Skeletal muscle satellite cell (primary cell): Measurements from ENCODE around the gene CHRM2. TPM values are rescaled to one million over a fixed set of nuclear protein-coding genes. Genes with fewer than 3 reads are reported as not detected.
"Not testable (repeated sequence)": the region's sequence is repeated elsewhere in the genome, so short reads cannot be mapped to it uniquely, and the experiment has no call there.

Experiments
- H3K27me3 ChIP-seq: 2 replicates; pipeline ENCODE4 v1.7.0; 2013; ENCODE audit warnings: low read length; ENCODE audit not compliant: control insufficient read depth, insufficient read depth
- H3K36me3 ChIP-seq: 2 replicates; pipeline ENCODE4 v1.7.0; 2013; ENCODE audit warnings: mild to moderate bottlenecking, control low read depth, low read length; ENCODE audit not compliant: insufficient read depth
- H3K4me1 ChIP-seq: 2 replicates; pipeline ENCODE4 v1.7.0; 2013; ENCODE audit warnings: low read length; ENCODE audit not compliant: control insufficient read depth, insufficient read depth
- H3K4me2 ChIP-seq: 2 replicates; pipeline ENCODE4 v1.7.0; 2013; ENCODE audit warnings: mild to moderate bottlenecking, low read length
- H3K4me3 ChIP-seq: 2 replicates; pipeline ENCODE4 v1.7.0; 2013; ENCODE audit warnings: low read length
- H3K9ac ChIP-seq: 2 replicates; pipeline ENCODE4 v1.7.0; 2013; ENCODE audit warnings: mild to moderate bottlenecking, low read depth, low read length, moderate library complexity
- H3K9me3 ChIP-seq: replicated peaks from 2 replicates; pipeline ENCODE4 v1.7.0; 2013; ENCODE audit warnings: mild to moderate bottlenecking, control low read depth, low read length
- total RNA-seq: library from RNA; depleted of rRNA; stranded (reverse); fragments of >200 nt; gene quantifications from 2 replicates; pipeline ENCODE4 v1.2.3, GENCODE V29; 2012; rRNA removed

CHRM2 gene
- not detected in 2 replicates for total RNA-seq

DNA sequence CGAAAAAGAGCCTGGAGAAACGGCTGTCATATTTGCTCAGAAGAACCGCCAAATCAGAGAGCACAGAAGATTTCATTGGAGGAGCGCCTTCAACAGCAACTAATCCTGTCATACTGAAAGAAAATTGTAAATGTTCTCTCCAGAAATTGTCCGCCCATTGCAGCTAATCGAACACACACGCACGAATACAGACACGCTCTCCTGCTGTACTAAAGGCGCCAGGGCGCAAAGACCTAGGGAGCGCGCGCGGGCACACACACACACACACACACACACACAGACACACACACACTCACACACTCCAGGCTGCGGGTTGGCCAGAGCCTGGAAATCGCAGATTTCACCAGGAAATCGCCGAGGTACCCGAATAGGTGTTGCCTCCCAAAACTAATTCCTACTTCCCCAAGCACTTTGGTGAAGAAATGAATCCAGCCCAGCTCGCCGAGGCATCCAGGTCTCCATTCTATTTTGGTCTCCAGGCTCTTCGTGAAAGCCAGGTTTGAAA lies at the start of gene CHRM2:
Gene CHRM2 (plus strand): TSS at position 157 of the 505 bp plus-strand sequence. CDS start 146,214 bp downstream, outside the sequence.
- H3K9ac ChIP-seq, result no peak within 1 kb of the TSS
- no peak within 1 kb of the TSS for H3K4me3 ChIP-seq
- no peak within 1 kb of the TSS for H3K4me2 ChIP-seq

GRCh38 chr7:136831398-136831797 lies 37.1 kb upstream of the CHRM2 start:
- H3K9me3 ChIP-seq, H3K4me1 ChIP-seq, H3K9ac ChIP-seq, H3K36me3 ChIP-seq, H3K27me3 ChIP-seq, H3K4me3 ChIP-seq, H3K4me2 ChIP-seq: not testable (repeated sequence)

More for the DNA sequence above, at the start of gene CHRM2:
- Histone ChIP-seq H3K9me3 (no peaks in the 10 kb centered on the region), H3K4me1 (peaks cover 7% of the 10 kb centered on the region), H3K36me3 (no peaks in the 10 kb centered on the region), H3K27me3 (peaks cover 63% of the 10 kb centered on the region)

GRCh38 chr7:136845899-136846465 lies 22.5 kb upstream of the CHRM2 start:
- H3K4me2 ChIP-seq, result no peak overlapping the region
- H3K9ac ChIP-seq, result no peak overlapping the region
- H3K4me3 ChIP-seq, result no peak overlapping the region
- H3K9me3 ChIP-seq, result no peaks in the 10 kb centered on the region
- no peaks in the 10 kb centered on the region for H3K36me3 ChIP-seq
- H3K27me3 ChIP-seq, result no peaks in the 10 kb centered on the region
- no peaks in the 10 kb centered on the region for H3K4me1 ChIP-seq

GRCh38 chr7:136847858-136848257 lies 20.6 kb upstream of the CHRM2 start:
- Histone ChIP-seq H3K9me3 (no peaks in the 10 kb centered on the region), H3K9ac (no peak overlapping the region), H3K27me3 (no peaks in the 10 kb centered on the region), H3K36me3 (no peaks in the 10 kb centered on the region), H3K4me3 (no peak overlapping the region), H3K4me1 (no peaks in the 10 kb centered on the region), H3K4me2 (no peak overlapping the region)

DNA sequence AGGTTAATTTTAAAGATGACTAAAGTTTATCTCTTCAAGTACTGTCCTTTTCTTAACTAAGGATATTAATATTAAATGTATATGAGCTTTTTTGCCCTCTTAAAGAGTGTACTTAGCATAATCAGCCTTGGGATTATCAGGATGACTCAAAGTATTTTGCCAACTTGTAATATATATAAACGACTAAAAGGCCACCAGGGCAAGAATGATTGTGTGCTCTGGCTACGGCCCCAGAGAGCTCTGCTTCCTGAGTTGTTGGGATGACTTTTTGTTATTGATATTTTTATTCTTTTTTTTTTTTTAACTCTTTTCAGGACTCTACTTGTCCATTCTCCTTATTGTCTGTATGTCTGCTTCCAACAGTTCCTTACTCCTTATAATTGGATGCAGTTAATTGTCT lies 14.8 kb upstream of the CHRM2 start:
- no peaks in the 10 kb centered on the region for H3K4me1 ChIP-seq
- H3K9ac ChIP-seq, result no peak overlapping the region
- no peaks in the 10 kb centered on the region for H3K27me3 ChIP-seq
- H3K4me2 ChIP-seq, result no peak overlapping the region
- H3K4me3 ChIP-seq, result no peak overlapping the region
- no peaks in the 10 kb centered on the region for H3K9me3 ChIP-seq
- H3K36me3 ChIP-seq, result no peaks in the 10 kb centered on the region

DNA sequence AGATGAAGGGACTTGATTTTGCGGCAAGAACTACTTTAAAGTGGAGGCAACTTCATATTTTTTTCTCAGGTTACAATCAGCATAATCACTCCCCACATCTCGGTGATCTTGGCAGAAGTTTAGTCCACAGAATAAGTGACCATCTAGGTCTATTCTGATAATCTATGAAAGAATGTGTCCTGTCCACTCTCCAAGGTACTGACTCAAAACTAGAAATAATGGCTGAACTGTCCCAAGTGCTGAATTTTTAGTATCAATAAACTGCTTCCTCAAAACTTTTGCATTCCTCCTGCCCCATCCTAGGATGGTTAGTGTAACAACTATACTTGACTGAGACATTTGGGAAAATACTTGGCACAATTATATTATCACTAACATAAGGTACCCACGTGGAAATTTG lies 10.9 kb upstream of the CHRM2 start:
- Histone ChIP-seq H3K4me3 (no peak overlapping the region), H3K9me3 (no peaks in the 10 kb centered on the region), H3K36me3 (no peaks in the 10 kb centered on the region), H3K4me1 (no peaks in the 10 kb centered on the region), H3K27me3 (no peaks in the 10 kb centered on the region), H3K4me2 (no peak overlapping the region), H3K9ac (no peak overlapping the region)

GRCh38 chr7:136859803-136860202 lies 8.6 kb upstream of the CHRM2 start:
- peaks cover under 1% of the 10 kb centered on the region for H3K27me3 ChIP-seq
- no peak overlapping the region for H3K4me2 ChIP-seq
- no peaks in the 10 kb centered on the region for H3K9me3 ChIP-seq
- no peaks in the 10 kb centered on the region for H3K4me1 ChIP-seq
- H3K36me3 ChIP-seq, result no peaks in the 10 kb centered on the region
- H3K4me3 ChIP-seq, result no peak overlapping the region
- H3K9ac ChIP-seq, result no peak overlapping the region

GRCh38 chr7:136865236-136865635 lies 3.2 kb upstream of the CHRM2 start:
- H3K9me3 ChIP-seq, result no peaks in the 10 kb centered on the region
- H3K27me3 ChIP-seq, result peaks cover 33% of the 10 kb centered on the region
- no peak overlapping the region for H3K4me2 ChIP-seq
- no peak overlapping the region for H3K9ac ChIP-seq
- no peaks in the 10 kb centered on the region for H3K4me1 ChIP-seq
- no peak overlapping the region for H3K4me3 ChIP-seq
- no peaks in the 10 kb centered on the region for H3K36me3 ChIP-seq

- Histone ChIP-seq H3K27me3 (peaks cover 38% of the 10 kb centered on the region), H3K4me2 (no peak overlapping the region), H3K36me3 (no peaks in the 10 kb centered on the region)
Observed at GRCh38 chr7:136865777-136866176, 2.7 kb upstream of the CHRM2 start.

DNA sequence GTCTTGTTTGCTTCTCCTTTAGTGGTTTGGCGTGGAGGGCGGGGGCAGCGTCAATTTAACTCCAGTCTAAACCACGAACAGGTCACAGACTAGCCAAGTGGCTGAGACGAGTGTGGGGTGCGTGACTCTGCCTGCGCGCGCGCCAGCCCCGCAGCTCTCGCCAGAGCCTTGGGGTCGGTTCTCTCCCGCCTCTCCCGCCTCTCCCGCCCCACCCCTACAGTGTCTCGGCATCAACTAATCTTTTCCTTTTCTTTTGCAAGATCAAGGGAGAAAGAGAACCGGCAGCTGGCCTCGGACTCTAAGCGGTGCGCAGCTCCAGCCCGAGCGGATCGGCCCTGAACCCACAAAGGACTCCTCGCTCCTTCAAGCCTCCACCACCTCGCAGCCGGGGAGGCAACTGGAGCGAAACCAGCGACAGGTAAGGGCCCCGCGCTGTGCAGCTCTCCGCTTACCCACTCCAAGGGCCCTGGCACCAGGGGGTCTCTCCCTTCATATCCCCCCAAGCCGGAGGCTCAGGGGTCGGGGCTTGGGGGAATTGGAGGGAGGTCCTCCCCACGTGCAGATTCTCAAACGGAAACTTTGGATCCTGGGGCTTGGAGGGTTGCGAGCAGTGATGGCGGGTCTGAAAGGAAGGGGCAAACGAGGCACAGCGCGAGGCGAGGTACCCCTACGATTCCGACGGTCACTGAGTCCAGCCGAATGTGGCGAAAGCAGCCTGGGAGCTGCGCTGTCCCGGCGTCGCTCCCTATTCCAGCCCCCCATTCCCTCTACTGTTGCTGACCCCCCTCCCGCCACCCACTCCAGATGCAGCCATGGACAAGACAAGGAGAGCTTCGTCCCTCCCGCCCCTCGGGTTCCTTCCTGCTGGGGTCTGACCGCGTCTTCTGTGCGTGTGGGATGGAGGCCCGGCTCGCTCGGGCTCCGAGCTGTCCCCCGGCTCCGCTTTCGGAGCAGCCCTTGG lies 829 bp downstream of the CHRM2 start:
- H3K4me1 ChIP-seq, result peaks cover 7% of the 10 kb centered on the region
- no peak overlapping the region for H3K9ac ChIP-seq
- H3K4me2 ChIP-seq, result no peak overlapping the region
- peaks cover 63% of the 10 kb centered on the region for H3K27me3 ChIP-seq
- no peaks in the 10 kb centered on the region for H3K9me3 ChIP-seq
- no peak overlapping the region for H3K4me3 ChIP-seq
- H3K36me3 ChIP-seq, result no peaks in the 10 kb centered on the region

More at GRCh38 chr7:136865777-136866176, 2.7 kb upstream of the CHRM2 start:
- Histone ChIP-seq H3K4me1 (peaks cover 4% of the 10 kb centered on the region), H3K9me3 (no peaks in the 10 kb centered on the region), H3K9ac (no peak overlapping the region), H3K4me3 (no peak overlapping the region)

- Histone ChIP-seq H3K4me1 (peaks cover 7% of the 10 kb centered on the region), H3K4me2 (peak overlapping the region; percentile 70), H3K9ac (no peak overlapping the region), H3K4me3 (peak overlapping the region; percentile 58), H3K9me3 (no peaks in the 10 kb centered on the region), H3K27me3 (peaks cover 60% of the 10 kb centered on the region), H3K36me3 (no peaks in the 10 kb centered on the region)
Observed at GRCh38 chr7:136869991-136870865, 1.8 kb downstream of the CHRM2 start.
